Suprapubic skin (tissue), 4 donors: ENCODE results near the gene GRIA3. TPM values are rescaled to one million over a fixed set of nuclear protein-coding genes. Genes with fewer than 3 reads are reported as not detected.

Source experiments
- DNase-seq, 2 donors: peaks; one replicate each; pipeline ENCODE4 v3.0.0-alpha.2; 2019; ENCODE audit warnings: low spot score in 2 of 2
- H3K27ac ChIP-seq: fragments of 200-600 bp; sonication (generic); one replicate; pipeline ENCODE4 v1.5.1; 2019
- H3K27me3 ChIP-seq: fragments of 200-600 bp; sonication (generic); one replicate; pipeline ENCODE4 v1.5.1; 2019
- H3K36me3 ChIP-seq: fragments of 200-600 bp; sonication (generic); one replicate; pipeline ENCODE4 v1.5.1; 2019
- H3K4me1 ChIP-seq: fragments of 200-600 bp; sonication (generic); one replicate; pipeline ENCODE4 v1.5.1; 2019
- H3K4me3 ChIP-seq: fragments of 200-600 bp; sonication (generic); one replicate; pipeline ENCODE4 v1.5.1; 2019; ENCODE audit warnings: mild to moderate bottlenecking
- H3K9me3 ChIP-seq: fragments of 200-600 bp; sonication (generic); one replicate; pipeline ENCODE4 v1.5.1; 2019
- CTCF ChIP-seq, 2 donors: fragments of 200-600 bp in 1 of 2; fragments of 450-650 bp in 1 of 2; sonication (generic) in 1 of 2; IDR thresholded peaks; one replicate each; pipeline ENCODE4 v1.5.1; 2016 to 2019; ENCODE audit warnings: antibody characterized with exemption in 2 of 2, mild to moderate bottlenecking in 1 of 2, moderate library complexity in 1 of 2
- EP300 ChIP-seq: sonication (generic); formaldehyde crosslinking; IDR thresholded peaks from one replicate; pipeline ENCODE4 v1.6.1; 2017; ENCODE audit warnings: antibody characterized with exemption
- POLR2A ChIP-seq, 2 donors: fragments of 450-650 bp; IDR thresholded peaks; one replicate each; pipeline ENCODE4 v1.6.1; 2017; ENCODE audit warnings: antibody characterized with exemption in 2 of 2, mild to moderate bottlenecking in 2 of 2, moderate library complexity in 2 of 2
- POLR2AphosphoS5 ChIP-seq, 3 donors: sonication (generic); formaldehyde crosslinking; IDR thresholded peaks; one replicate each; pipeline ENCODE4 v1.6.1; 2017; ENCODE audit warnings: antibody characterized with exemption in 3 of 3
- WGBS: methylation state at CpG from one replicate; pipeline ENCODE4 v1.1.5; 2018; 5-methylcytosine and 5-hydroxymethylcytosine counted together
- total RNA-seq, 4 donors: library from RNA; depleted of rRNA; stranded (reverse); fragments of >200 nt; gene quantifications; one replicate each; pipeline ENCODE4 v1.1.0, GENCODE V29; 2016

GRIA3 gene
- total RNA-seq, 4 donors from 2014 or later: 0.19 to 0.38 (median 0.29) TPM; not detected in 1

GRCh38 chrX:123408821-123409737 lies 225.0 kb downstream of the GRIA3 start:
- Histone ChIP-seq H3K4me3 (no peak overlapping the region), H3K9me3 (no peaks in the 10 kb centered on the region), H3K27me3 (no peaks in the 10 kb centered on the region), H3K27ac (no peak overlapping the region), H3K36me3 (no peaks in the 10 kb centered on the region), H3K4me1 (no peaks in the 10 kb centered on the region)
- 73% methylated on average over 1 of the region's 1 CpG for WGBS
- DNase-seq: no peak
- no peak for TF ChIP-seq CTCF (IDR thresholded peaks at IDR 0.05)
- TF ChIP-seq POLR2A (IDR thresholded peaks at IDR 0.05): no peak
- TF ChIP-seq POLR2AphosphoS5 (IDR thresholded peaks at IDR 0.05): no peak
- no peak for TF ChIP-seq EP300

GRCh38 chrX:123422875-123423274 lies 238.8 kb downstream of the GRIA3 start:
- WGBS: 29% methylated on average over 1 of the region's 1 CpG
- DNase-seq: no peak

GRCh38 chrX:123424546-123424945 lies 240.5 kb downstream of the GRIA3 start:
- TF ChIP-seq POLR2A (IDR thresholded peaks at IDR 0.05) (no peak), CTCF (IDR thresholded peaks at IDR 0.05) (no peak), EP300 (no peak), POLR2AphosphoS5 (IDR thresholded peaks at IDR 0.05) (no peak)
- Histone ChIP-seq H3K36me3 (no peaks in the 10 kb centered on the region), H3K9me3 (no peaks in the 10 kb centered on the region), H3K27me3 (no peaks in the 10 kb centered on the region), H3K4me3 (no peak overlapping the region), H3K27ac (no peak overlapping the region), H3K4me1 (no peaks in the 10 kb centered on the region)
- no peak for DNase-seq

More at GRCh38 chrX:123422875-123423274, 238.8 kb downstream of the GRIA3 start:
- Histone ChIP-seq H3K4me3 (no peak overlapping the region), H3K27me3 (no peaks in the 10 kb centered on the region), H3K27ac (no peak overlapping the region), H3K36me3 (no peaks in the 10 kb centered on the region), H3K9me3 (no peaks in the 10 kb centered on the region), H3K4me1 (no peaks in the 10 kb centered on the region)
- TF ChIP-seq CTCF (IDR thresholded peaks at IDR 0.05) (peak in 1 of 2 donors; percentile 46), EP300 (no peak)

- Histone ChIP-seq H3K4me3 (no peak overlapping the region), H3K9me3 (no peaks in the 10 kb centered on the region), H3K36me3 (no peaks in the 10 kb centered on the region), H3K4me1 (no peaks in the 10 kb centered on the region), H3K27me3 (no peaks in the 10 kb centered on the region), H3K27ac (peak overlapping the region; percentile 14)
- WGBS: 29% methylated on average over 2 of the region's 2 CpGs
- TF ChIP-seq CTCF (IDR thresholded peaks at IDR 0.05) (no peak), POLR2A (IDR thresholded peaks at IDR 0.05) (no peak), POLR2AphosphoS5 (IDR thresholded peaks at IDR 0.05) (no peak), EP300 (no peak)
- DNase-seq: no peak
Observed at GRCh38 chrX:123425471-123425870, 241.4 kb downstream of the GRIA3 start.

- H3K4me1 ChIP-seq: no peaks in the 10 kb centered on the region
- H3K36me3 ChIP-seq: no peaks in the 10 kb centered on the region
- no peak overlapping the region for H3K4me3 ChIP-seq
- peak overlapping the region; percentile 14 for H3K27ac ChIP-seq
- no peaks in the 10 kb centered on the region for H3K9me3 ChIP-seq
- H3K27me3 ChIP-seq: no peaks in the 10 kb centered on the region
- DNase-seq: no peak
- 20% methylated on average over 3 of the region's 3 CpGs for WGBS
- TF ChIP-seq CTCF (IDR thresholded peaks at IDR 0.05) (no peak), POLR2A (IDR thresholded peaks at IDR 0.05) (no peak), POLR2AphosphoS5 (IDR thresholded peaks at IDR 0.05) (no peak), EP300 (no peak)
Observed at GRCh38 chrX:123425904-123426303, 241.8 kb downstream of the GRIA3 start.
